Mammary epithelial cell (primary cell): ENCODE data around the gene KCNJ11.

Experiments used
- EZH2 ChIP-seq: IDR thresholded peaks from 2 replicates; pipeline ENCODE4 v1.6.1; 2012; ENCODE audit warnings: low read length, inconsistent platforms, borderline replicate concordance
- TF ChIP-seq, protein P1 (sequence below), 2 donors: IDR thresholded peaks in 1 of 2; conservative IDR thresholded peaks in 1 of 2; 2 replicates each; pipeline ENCODE4 v1.5.1; 2011 to 2012; ENCODE audit warnings: inconsistent platforms in 2 of 2, low read length in 2 of 2, mild to moderate bottlenecking in 2 of 2, control low read depth in 1 of 2, low read depth in 1 of 2; ENCODE audit not compliant: insufficient read depth in 1 of 2; ENCODE audit errors: extremely low read depth in 1 of 2

DNA sequence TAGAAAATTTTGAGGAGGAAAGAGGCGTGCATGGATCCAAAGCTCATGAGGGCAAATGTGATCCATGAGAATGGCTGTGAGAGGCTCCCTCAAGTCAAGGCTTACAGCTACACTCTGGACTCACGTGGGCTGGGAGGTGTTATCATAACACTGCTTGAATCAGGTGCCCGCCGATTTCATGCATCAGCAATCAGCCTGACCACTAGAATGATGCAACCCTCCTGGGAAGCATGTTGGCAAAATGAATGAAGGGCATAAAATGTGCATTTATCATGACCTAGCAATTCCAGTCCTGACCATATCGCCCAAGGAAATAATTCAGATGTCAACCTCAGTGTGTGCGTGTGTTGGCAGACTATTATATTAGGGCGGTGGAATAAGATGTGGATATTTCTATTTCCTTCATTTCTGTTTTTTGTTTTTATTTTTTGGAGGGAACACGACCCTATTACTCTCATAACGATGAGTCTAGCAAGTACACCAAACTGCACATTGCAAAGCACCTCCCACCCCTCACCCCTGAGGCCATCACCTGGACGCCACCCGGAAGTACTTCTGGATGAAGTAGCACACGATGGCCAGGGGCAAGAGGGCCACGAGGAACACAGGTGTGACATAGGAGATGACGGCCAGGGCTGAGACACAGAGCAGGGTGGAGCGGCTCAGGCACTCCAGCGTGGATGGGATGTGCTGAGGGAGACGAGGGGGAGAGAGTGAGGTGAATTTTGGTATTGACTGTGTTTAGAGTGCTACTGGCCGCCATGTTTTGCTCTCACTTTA lies 15.7 kb upstream of the KCNJ11 start:
- TF ChIP-seq EZH2 = no peak
- TF ChIP-seq, protein P1, sequence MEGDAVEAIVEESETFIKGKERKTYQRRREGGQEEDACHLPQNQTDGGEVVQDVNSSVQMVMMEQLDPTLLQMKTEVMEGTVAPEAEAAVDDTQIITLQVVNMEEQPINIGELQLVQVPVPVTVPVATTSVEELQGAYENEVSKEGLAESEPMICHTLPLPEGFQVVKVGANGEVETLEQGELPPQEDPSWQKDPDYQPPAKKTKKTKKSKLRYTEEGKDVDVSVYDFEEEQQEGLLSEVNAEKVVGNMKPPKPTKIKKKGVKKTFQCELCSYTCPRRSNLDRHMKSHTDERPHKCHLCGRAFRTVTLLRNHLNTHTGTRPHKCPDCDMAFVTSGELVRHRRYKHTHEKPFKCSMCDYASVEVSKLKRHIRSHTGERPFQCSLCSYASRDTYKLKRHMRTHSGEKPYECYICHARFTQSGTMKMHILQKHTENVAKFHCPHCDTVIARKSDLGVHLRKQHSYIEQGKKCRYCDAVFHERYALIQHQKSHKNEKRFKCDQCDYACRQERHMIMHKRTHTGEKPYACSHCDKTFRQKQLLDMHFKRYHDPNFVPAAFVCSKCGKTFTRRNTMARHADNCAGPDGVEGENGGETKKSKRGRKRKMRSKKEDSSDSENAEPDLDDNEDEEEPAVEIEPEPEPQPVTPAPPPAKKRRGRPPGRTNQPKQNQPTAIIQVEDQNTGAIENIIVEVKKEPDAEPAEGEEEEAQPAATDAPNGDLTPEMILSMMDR (conservative IDR thresholded peaks at IDR 0.05 in 1 of 2, IDR thresholded peaks at IDR 0.05 in 1 of 2; ENCODE audit: extremely low read depth in 1 of 2, insufficient read depth in 1 of 2, low read depth in 1 of 2, low read length in 2 of 2) = no peak
